Neural crest cell (in vitro differentiated cells): Measurements from ENCODE around the gene ASB15. TPM values are rescaled to one million over a fixed set of nuclear protein-coding genes. Genes with fewer than 3 reads are reported as not detected.
A peak's percentile ranks its signal among the peaks of the same experiment; 100 is the strongest.

Source experiments
- DNase-seq: peaks from one replicate; pipeline ENCODE4 v3.0.0; 2021; ENCODE audit warnings: low read depth, mixed read lengths, low spot score
- H3K27ac Mint-ChIP-seq: one replicate; pipeline ENCODE4 v1.8.0; 2021; ENCODE audit warnings: mild to moderate bottlenecking, mixed read lengths; ENCODE audit not compliant: unreplicated experiment
- H3K27me3 Mint-ChIP-seq: 2 replicates; pipeline ENCODE4 v1.8.0; 2021; ENCODE audit warnings: low read depth, mild to moderate bottlenecking, mixed read lengths
- H3K36me3 Mint-ChIP-seq: 2 replicates; pipeline ENCODE4 v1.8.0; 2021; ENCODE audit warnings: low read depth, mild to moderate bottlenecking, mixed read lengths
- H3K4me1 Mint-ChIP-seq: 2 replicates; pipeline ENCODE4 v1.8.0; 2021; ENCODE audit warnings: mixed read lengths
- H3K4me3 Mint-ChIP-seq: one replicate; pipeline ENCODE4 v1.8.0; 2021; ENCODE audit warnings: mild to moderate bottlenecking, mixed read lengths
- H3K9me3 Mint-ChIP-seq: 2 replicates; pipeline ENCODE4 v1.8.0; 2021; ENCODE audit warnings: mixed read lengths
- CTCF ChIP-seq: fragments of 200-600 bp; sonication (generic); conservative IDR thresholded peaks from 2 replicates; pipeline ENCODE4 v1.5.0; 2021; ENCODE audit warnings: antibody characterized with exemption, mild to moderate bottlenecking
- total RNA-seq: library from RNA; stranded (reverse); gene quantifications from 2 replicates; pipeline ENCODE4 v1.2.1, GENCODE V29; 2021

Gene ASB15
- total RNA-seq, 1 donor from 2014 or later = not detected

- Mint-ChIP-seq H3K9me3 (no peaks in the 10 kb centered on the region), H3K4me1 (no peaks in the 10 kb centered on the region), H3K4me3 (no peak overlapping the region), H3K36me3 (no peaks in the 10 kb centered on the region), H3K27me3 (no peaks in the 10 kb centered on the region), H3K27ac (no peak overlapping the region)
- no peak for TF ChIP-seq CTCF
- no peak for DNase-seq
These were observed 14.6 kb downstream of the ASB15 start for GRCh38 chr7:123616223-123616622.

DNA sequence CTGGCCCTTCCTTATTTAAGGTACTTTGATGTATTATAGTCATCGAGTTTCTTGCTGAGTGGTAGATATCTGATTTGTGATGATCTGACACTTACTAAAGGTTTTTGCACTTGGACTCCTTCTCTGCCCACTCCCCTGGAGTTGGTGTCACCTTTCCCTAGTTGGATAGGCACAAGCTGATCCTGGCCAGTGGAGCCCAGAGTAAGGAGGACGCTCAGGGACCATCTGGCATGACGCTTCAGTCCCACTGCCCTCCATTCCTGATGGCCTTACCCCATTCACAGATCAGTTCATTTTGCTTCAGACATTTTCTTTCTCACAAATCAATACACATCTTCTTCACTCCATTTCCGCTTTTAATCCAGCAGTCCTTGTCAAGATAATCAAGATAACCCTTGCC lies 20.1 kb downstream of the ASB15 start:
- no peaks in the 10 kb centered on the region for H3K27me3 Mint-ChIP-seq
- H3K27ac Mint-ChIP-seq = no peak overlapping the region
- no peaks in the 10 kb centered on the region for H3K4me1 Mint-ChIP-seq
- DNase-seq = no peak
- peaks cover 2% of the 10 kb centered on the region for H3K9me3 Mint-ChIP-seq
- no peak overlapping the region for H3K4me3 Mint-ChIP-seq
- no peak for TF ChIP-seq CTCF
- no peaks in the 10 kb centered on the region for H3K36me3 Mint-ChIP-seq

DNA sequence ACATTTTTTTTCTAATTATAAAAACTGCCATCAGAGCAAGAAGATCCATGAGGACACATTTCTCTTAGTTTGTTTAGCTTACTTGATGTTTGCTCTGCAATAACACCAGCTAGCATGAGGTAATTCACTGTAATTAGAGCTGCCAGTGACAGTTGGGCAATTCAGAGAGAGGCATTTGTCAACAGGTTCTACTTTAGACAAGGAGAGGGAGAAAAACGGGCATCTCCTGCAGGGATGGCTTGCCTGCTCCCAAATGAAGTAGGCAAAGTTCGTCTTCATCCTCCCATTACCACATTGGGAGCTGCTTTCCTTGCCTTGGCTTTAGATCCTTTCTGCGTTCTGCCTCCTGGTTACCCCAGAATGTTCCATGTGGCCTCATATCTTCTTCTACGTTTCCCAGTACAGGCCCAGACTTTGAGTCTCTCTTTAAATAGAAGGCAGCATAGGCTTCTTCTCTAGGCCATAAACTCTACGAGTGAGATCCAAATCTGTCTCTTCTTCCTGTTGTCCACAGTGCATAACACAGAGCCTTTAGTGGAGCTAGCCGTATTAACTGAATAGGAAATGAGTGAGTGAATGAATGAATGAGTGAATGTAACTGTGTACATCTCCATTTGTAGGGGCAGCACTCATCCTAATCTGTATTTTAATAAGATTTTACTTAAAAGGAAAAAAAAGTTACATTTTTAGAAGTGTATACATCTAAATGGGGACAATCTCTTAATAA lies 21.2 kb downstream of the ASB15 start:
- Mint-ChIP-seq H3K9me3 (peaks cover 2% of the 10 kb centered on the region), H3K36me3 (no peaks in the 10 kb centered on the region), H3K4me3 (no peak overlapping the region), H3K27ac (no peak overlapping the region), H3K27me3 (no peaks in the 10 kb centered on the region), H3K4me1 (no peaks in the 10 kb centered on the region)
- DNase-seq = no peak
- no peak for TF ChIP-seq CTCF

GRCh38 chr7:123624527-123625183 lies 23.0 kb downstream of the ASB15 start:
- H3K4me1 Mint-ChIP-seq = no peaks in the 10 kb centered on the region
- H3K9me3 Mint-ChIP-seq = peaks cover 2% of the 10 kb centered on the region
- no peaks in the 10 kb centered on the region for H3K27me3 Mint-ChIP-seq
- H3K4me3 Mint-ChIP-seq = no peak overlapping the region
- DNase-seq = peak; percentile 32
- H3K27ac Mint-ChIP-seq = no peak overlapping the region
- peak; percentile 64 for TF ChIP-seq CTCF
- no peaks in the 10 kb centered on the region for H3K36me3 Mint-ChIP-seq

DNA sequence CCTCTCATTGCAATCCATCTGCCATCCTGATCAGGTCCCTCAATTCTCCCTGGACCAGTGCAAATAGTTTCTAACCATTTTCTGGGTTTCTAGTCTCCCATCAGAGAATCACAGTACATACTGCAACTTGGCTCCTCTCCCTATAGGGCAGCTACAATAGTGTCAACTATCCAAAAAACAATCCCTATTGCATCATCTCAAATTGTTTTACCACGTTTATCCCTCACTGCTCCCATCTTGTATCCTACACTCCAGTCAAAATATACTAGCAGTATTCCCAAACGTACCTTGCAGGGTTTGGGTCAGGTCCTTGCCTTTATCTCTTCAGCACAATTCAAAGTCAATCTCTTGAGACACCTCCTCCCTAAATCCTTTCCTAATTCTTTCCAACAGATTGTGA lies 23.6 kb downstream of the ASB15 start:
- Mint-ChIP-seq H3K27ac (no peak overlapping the region), H3K9me3 (peaks cover 2% of the 10 kb centered on the region), H3K4me1 (no peaks in the 10 kb centered on the region), H3K4me3 (no peak overlapping the region), H3K36me3 (no peaks in the 10 kb centered on the region), H3K27me3 (no peaks in the 10 kb centered on the region)
- no peak for TF ChIP-seq CTCF
- no peak for DNase-seq
